AG09309 (cell line): ENCODE measurements around the gene EDARADD.

Source experiments
- DNase-seq: peaks from one replicate; pipeline ENCODE4 v3.0.0-alpha.2; 2010; ENCODE audit warnings: low read depth
- H3K4me3 ChIP-seq: 2 replicates; pipeline ENCODE4 v1.5.1; 2011; ENCODE audit warnings: mild to moderate bottlenecking, low read depth, low read length, moderate library complexity; ENCODE audit not compliant: control insufficient read depth
- TF ChIP-seq, protein P1 (sequence below): IDR thresholded peaks from 2 replicates; pipeline ENCODE4 v1.5.1; 2011; ENCODE audit warnings: mild to moderate bottlenecking, low read depth, low read length, inconsistent platforms; ENCODE audit not compliant: insufficient read depth, control insufficient read depth; ENCODE audit errors: missing control alignments

Gene EDARADD

DNA sequence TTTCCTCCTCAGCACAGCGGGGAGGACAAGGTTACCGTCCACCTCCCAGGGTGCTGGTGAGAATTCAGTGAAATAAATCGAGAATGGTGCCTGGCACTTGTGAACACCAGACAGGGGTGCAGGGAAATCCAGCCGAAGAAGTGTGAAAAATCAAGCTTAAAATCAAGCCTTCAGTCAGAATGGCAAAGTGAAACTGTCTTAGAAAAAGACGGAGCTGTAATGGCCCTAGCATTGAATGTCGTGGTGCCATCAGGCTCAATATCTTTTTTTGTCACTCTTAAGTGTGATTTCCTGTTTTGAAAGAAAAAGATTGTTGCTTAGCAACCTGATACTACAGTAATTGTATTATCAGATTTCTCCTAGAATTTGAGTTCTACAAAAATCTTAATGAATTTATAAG, 22.1 kb downstream of the EDARADD start:
- DNase-seq = no peak
- H3K4me3 ChIP-seq = no peak overlapping the region
- TF ChIP-seq, protein P1, sequence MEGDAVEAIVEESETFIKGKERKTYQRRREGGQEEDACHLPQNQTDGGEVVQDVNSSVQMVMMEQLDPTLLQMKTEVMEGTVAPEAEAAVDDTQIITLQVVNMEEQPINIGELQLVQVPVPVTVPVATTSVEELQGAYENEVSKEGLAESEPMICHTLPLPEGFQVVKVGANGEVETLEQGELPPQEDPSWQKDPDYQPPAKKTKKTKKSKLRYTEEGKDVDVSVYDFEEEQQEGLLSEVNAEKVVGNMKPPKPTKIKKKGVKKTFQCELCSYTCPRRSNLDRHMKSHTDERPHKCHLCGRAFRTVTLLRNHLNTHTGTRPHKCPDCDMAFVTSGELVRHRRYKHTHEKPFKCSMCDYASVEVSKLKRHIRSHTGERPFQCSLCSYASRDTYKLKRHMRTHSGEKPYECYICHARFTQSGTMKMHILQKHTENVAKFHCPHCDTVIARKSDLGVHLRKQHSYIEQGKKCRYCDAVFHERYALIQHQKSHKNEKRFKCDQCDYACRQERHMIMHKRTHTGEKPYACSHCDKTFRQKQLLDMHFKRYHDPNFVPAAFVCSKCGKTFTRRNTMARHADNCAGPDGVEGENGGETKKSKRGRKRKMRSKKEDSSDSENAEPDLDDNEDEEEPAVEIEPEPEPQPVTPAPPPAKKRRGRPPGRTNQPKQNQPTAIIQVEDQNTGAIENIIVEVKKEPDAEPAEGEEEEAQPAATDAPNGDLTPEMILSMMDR = no peak

DNA sequence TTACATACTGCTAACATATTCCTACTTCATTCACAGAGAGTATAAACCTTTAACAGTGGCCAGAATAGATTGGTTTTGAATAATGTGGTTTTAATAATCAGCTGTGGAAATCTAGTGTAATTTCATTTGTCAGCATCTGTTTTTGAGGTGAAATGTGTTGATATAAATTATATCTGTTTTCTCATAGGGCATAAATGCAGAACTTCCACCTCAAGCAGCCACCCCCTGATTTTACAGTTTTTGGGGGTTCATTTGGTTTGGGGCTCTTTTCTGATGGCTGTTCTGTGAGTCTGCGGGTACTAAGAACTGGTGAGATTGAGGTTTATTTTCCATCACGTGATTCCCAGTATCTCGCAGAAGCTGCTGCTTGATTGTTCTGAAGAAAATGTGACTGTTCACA, 23.2 kb downstream of the EDARADD start:
- TF ChIP-seq, protein P1 = no peak
- DNase-seq = no peak
- no peak overlapping the region for H3K4me3 ChIP-seq

DNA sequence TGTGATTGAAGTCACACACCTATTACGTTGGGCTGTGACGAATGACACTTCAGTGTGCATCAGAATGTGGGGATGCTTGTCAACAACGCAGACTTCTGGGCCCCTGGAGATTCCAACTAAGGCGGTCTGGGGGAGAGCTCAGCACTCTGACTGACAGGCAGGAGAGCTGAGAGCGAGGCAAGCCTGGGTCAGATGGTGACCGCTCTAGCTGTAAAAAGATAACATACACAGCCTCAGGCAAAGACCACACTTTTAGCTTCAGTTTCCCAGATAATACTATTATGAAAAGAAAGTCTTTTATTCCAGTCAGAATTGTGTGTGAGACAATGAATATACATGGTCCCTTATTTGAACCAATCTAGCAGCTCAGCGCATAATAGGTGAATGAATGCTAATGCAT, 25.4 kb downstream of the EDARADD start:
- DNase-seq = no peak
- TF ChIP-seq, protein P1 = no peak
- no peak overlapping the region for H3K4me3 ChIP-seq

DNA sequence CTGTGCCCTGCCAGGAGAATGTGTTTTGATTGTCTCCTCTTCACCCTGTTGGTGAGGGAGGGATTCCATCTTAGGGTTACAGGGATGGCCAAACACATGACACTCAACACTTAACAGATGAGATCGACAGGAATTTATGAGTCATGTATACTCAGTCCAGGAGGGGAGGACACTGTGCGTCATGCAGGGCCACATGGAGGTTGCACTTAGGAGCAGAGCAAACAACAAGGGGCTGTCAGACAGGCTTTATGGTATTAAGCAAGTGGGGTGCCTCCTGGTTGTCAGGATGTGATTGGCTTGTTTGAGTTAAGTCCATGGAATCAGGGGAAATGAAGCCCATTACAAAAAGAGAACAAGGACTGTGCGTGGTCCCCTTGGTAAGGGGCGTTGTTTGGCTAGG, 26.9 kb downstream of the EDARADD start:
- no peak for DNase-seq
- H3K4me3 ChIP-seq = no peak overlapping the region
- TF ChIP-seq, protein P1 = no peak

DNA sequence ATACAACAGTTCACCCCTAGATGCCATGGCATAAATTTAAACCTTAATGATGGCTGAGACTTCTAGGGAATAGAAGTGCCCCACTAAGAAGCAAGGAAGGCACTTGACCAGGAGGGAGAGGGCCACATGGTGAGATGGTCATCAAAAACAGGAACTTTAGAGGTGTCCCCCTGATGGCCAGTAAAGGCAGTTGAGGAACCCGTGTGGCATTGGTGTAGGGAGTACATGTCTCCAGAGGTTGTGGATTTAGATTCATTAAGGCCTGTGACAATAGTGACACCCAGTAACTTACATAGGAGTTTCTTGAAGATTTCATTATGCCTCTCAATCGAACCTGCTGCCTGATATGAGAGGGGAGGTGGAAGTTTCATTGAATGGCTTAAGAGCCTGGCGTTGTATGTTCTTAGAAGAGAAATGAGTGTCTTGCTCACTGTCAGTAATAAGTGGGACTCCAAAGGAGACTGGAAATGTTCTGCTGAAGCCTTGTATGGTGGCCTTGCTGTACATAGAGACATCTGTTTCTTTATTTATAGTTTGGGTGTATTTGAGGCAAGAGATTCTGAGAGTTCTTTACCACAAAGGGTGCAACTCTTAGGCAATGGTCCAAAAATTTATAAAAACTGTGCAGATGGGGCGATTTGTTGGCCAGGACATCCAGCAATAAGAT, 27.9 kb downstream of the EDARADD start:
- DNase-seq = no peak
- no peak overlapping the region for H3K4me3 ChIP-seq
- TF ChIP-seq, protein P1 = no peak

DNA sequence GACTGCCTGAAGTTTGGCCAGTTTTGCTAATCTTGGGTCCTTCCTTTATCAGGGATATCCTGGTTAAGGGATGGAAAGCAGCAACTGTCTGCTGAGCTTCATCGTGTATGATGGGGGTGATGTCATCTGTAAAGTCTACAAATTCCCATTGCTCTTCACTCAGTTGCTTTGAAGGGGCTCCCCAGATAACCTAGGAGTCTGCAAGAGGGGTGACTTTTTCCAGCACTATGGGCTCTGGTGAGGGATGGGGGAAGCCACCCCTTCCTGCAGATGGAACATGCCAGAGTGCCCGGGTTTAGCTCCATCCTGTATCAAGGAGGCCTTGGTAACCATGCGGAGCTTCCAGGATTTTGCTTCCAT, 28.4 kb downstream of the EDARADD start:
- DNase-seq = no peak
- TF ChIP-seq, protein P1 = no peak
- no peak overlapping the region for H3K4me3 ChIP-seq
